ENCODE measurements around the gene ACOXL.
A peak's percentile ranks its signal among the peaks of the same experiment; 100 is the strongest.

ACOXL gene

GRCh38 chr2:111140815-111141214 lies 408.4 kb downstream of the ACOXL start:
- TF ChIP-seq GATA1 (IDR thresholded peaks at IDR 0.05; ENCODE audit: low read depth, low read length), result no peak
- no peak for TF ChIP-seq POLR2A (IDR thresholded peaks at IDR 0.05; ENCODE audit: low read length)
- no peak for DNase-seq

GRCh38 chr2:111142101-111142500 lies 409.7 kb downstream of the ACOXL start:
- TF ChIP-seq POLR2A (IDR thresholded peaks at IDR 0.05; ENCODE audit: low read length) (no peak), GATA1 (IDR thresholded peaks at IDR 0.05; ENCODE audit: low read depth, low read length) (no peak)
- DNase-seq, result no peak

- TF ChIP-seq GATA1 (IDR thresholded peaks at IDR 0.05; ENCODE audit: low read depth, low read length) (no peak), POLR2A (IDR thresholded peaks at IDR 0.05; ENCODE audit: low read length) (no peak)
- no peak for DNase-seq
Observed at GRCh38 chr2:111143107-111143842, 410.9 kb downstream of the ACOXL start.

- DNase-seq, result no peak
- no peak for TF ChIP-seq POLR2A (IDR thresholded peaks at IDR 0.05; ENCODE audit: low read length)
- TF ChIP-seq GATA1 (IDR thresholded peaks at IDR 0.05; ENCODE audit: low read depth, low read length), result no peak
Observed at GRCh38 chr2:111143843-111144198, 411.4 kb downstream of the ACOXL start.

- DNase-seq, result no peak
- TF ChIP-seq GATA1 (IDR thresholded peaks at IDR 0.05; ENCODE audit: low read depth, low read length) (no peak), POLR2A (IDR thresholded peaks at IDR 0.05; ENCODE audit: low read length) (no peak)
Observed at GRCh38 chr2:111145103-111145760, 412.9 kb downstream of the ACOXL start.

- no peak for DNase-seq
- no peak for TF ChIP-seq POLR2A (IDR thresholded peaks at IDR 0.05; ENCODE audit: low read length)
- TF ChIP-seq GATA1 (IDR thresholded peaks at IDR 0.05; ENCODE audit: low read depth, low read length), result no peak
Observed at GRCh38 chr2:111145951-111146350, 413.6 kb downstream of the ACOXL start.

- TF ChIP-seq GATA1 (IDR thresholded peaks at IDR 0.05; ENCODE audit: low read depth, low read length), result no peak
- no peak for TF ChIP-seq POLR2A (IDR thresholded peaks at IDR 0.05; ENCODE audit: low read length)
- no peak for DNase-seq
Observed at GRCh38 chr2:111148225-111148873, 416.0 kb downstream of the ACOXL start.

- TF ChIP-seq GATA1 (IDR thresholded peaks at IDR 0.05; ENCODE audit: low read depth, low read length) (no peak), POLR2A (IDR thresholded peaks at IDR 0.05; ENCODE audit: low read length) (peak; percentile 24)
- DNase-seq, result no peak
Observed at GRCh38 chr2:111148925-111149324, 416.6 kb downstream of the ACOXL start.

GRCh38 chr2:111149882-111150455 lies 417.6 kb downstream of the ACOXL start:
- no peak for DNase-seq
- TF ChIP-seq GATA1 (IDR thresholded peaks at IDR 0.05; ENCODE audit: low read depth, low read length) (no peak), POLR2A (IDR thresholded peaks at IDR 0.05; ENCODE audit: low read length) (no peak)

GRCh38 chr2:111154758-111155157 lies 422.4 kb downstream of the ACOXL start:
- no peak for TF ChIP-seq POLR2A (IDR thresholded peaks at IDR 0.05; ENCODE audit: low read length)
- no peak for TF ChIP-seq GATA1 (IDR thresholded peaks at IDR 0.05; ENCODE audit: low read depth, low read length)
- no peak for DNase-seq

GRCh38 chr2:111155610-111156009 lies 423.2 kb downstream of the ACOXL start:
- DNase-seq, result no peak
- TF ChIP-seq GATA1 (IDR thresholded peaks at IDR 0.05; ENCODE audit: low read depth, low read length) (no peak), POLR2A (IDR thresholded peaks at IDR 0.05; ENCODE audit: low read length) (no peak)

GRCh38 chr2:111156529-111156928 lies 424.2 kb downstream of the ACOXL start:
- no peak for TF ChIP-seq GATA1 (IDR thresholded peaks at IDR 0.05; ENCODE audit: low read depth, low read length)
- TF ChIP-seq POLR2A (IDR thresholded peaks at IDR 0.05; ENCODE audit: low read length), result no peak
- no peak for DNase-seq

- TF ChIP-seq GATA1 (IDR thresholded peaks at IDR 0.05; ENCODE audit: low read depth, low read length) (no peak), POLR2A (IDR thresholded peaks at IDR 0.05; ENCODE audit: low read length) (no peak)
- DNase-seq, result no peak
Observed at GRCh38 chr2:111157071-111157661, 424.8 kb downstream of the ACOXL start.

- TF ChIP-seq GATA1 (IDR thresholded peaks at IDR 0.05; ENCODE audit: low read depth, low read length) (no peak), POLR2A (IDR thresholded peaks at IDR 0.05; ENCODE audit: low read length) (no peak)
- DNase-seq, result no peak
Observed at GRCh38 chr2:111157798-111158197, 425.4 kb downstream of the ACOXL start.

Data from erythroblast (primary cell).